SK-N-SH treated with all-trans-retinoic acid at 6 μM for 48 hours (cell line): ENCODE measurements around the gene PTGR1.

Source experiments
- ARNTL ChIP-seq: fragments of 450-650 bp; formaldehyde crosslinking; IDR thresholded peaks from 2 replicates; pipeline ENCODE4 v1.5.0; 2020; ENCODE audit warnings: low read depth, mild to moderate bottlenecking, moderate library complexity, borderline replicate concordance
- BACH2 ChIP-seq: fragments of 250-450 bp; sonication (Bioruptor Pico); IDR thresholded peaks from 2 replicates; pipeline ENCODE4 v1.9.0; 2021; ENCODE audit warnings: mild to moderate bottlenecking, borderline replicate concordance
- CREB5 ChIP-seq: fragments of 250-450 bp; sonication (Bioruptor Pico); IDR thresholded peaks from 2 replicates; pipeline ENCODE4 v1.5.1; 2020; ENCODE audit warnings: low read depth, mild to moderate bottlenecking, moderate library complexity
- CSDC2 ChIP-seq: fragments of 250-450 bp; sonication (Bioruptor Pico); IDR thresholded peaks from 2 replicates; pipeline ENCODE4 v1.5.0; 2020; ENCODE audit warnings: mild to moderate bottlenecking, moderate library complexity
- CSRNP3 ChIP-seq: fragments of 250-450 bp; sonication (Bioruptor Pico); IDR thresholded peaks from 2 replicates; pipeline ENCODE4 v1.5.1; 2021; ENCODE audit warnings: mild to moderate bottlenecking, moderate library complexity
- OSR1 ChIP-seq: fragments of 250-450 bp; sonication (Bioruptor Pico); IDR thresholded peaks from 2 replicates; pipeline ENCODE4 v1.8.0; 2022; ENCODE audit warnings: moderate library complexity, mild to moderate bottlenecking, inconsistent platforms
- PATZ1 ChIP-seq: fragments of 250-450 bp; sonication (Bioruptor Pico); IDR thresholded peaks from 2 replicates; pipeline ENCODE4 v1.8.0; 2020; ENCODE audit warnings: mild to moderate bottlenecking, moderate library complexity, borderline replicate concordance
- SNAI2 ChIP-seq: fragments of 250-450 bp; sonication (Bioruptor Pico); IDR thresholded peaks from 2 replicates; pipeline ENCODE4 v1.5.0; 2020; ENCODE audit warnings: mild to moderate bottlenecking, moderate library complexity
- TSHZ2 ChIP-seq: fragments of 250-450 bp; sonication (Bioruptor Pico); IDR thresholded peaks from 2 replicates; pipeline ENCODE4 v1.5.0; 2020; ENCODE audit warnings: mild to moderate bottlenecking, moderate library complexity
- ZC3H10 ChIP-seq: fragments of 250-450 bp; sonication (Bioruptor Pico); IDR thresholded peaks from 2 replicates; pipeline ENCODE4 v1.5.1; 2021; ENCODE audit warnings: mild to moderate bottlenecking, moderate library complexity
- ZFP3 ChIP-seq: fragments of 250-450 bp; sonication (Bioruptor Pico); IDR thresholded peaks from 2 replicates; pipeline ENCODE4 v1.5.0; 2020; ENCODE audit warnings: mild to moderate bottlenecking, moderate library complexity

- TF ChIP-seq CSRNP3 (no peak), ARNTL (CRISPR knock-in tag) (no peak), ZFP3 (CRISPR knock-in tag) (no peak), ZC3H10 (no peak), CREB5 (CRISPR knock-in tag) (no peak), PATZ1 (CRISPR knock-in tag) (no peak), SNAI2 (CRISPR knock-in tag) (no peak), TSHZ2 (CRISPR knock-in tag) (no peak), CSDC2 (CRISPR knock-in tag) (no peak), BACH2 (CRISPR knock-in tag) (no peak), OSR1 (CRISPR knock-in tag) (no peak)
Measured at GRCh38 chr9:111649016-111649415, 49.6 kb upstream of the PTGR1 start.
